Fibroblast of lung (primary cell): Measurements from ENCODE around the gene CFAP74. TPM values are rescaled to one million over a fixed set of nuclear protein-coding genes. Genes with fewer than 3 reads are reported as not detected.

Source experiments
- DNase-seq, 2 donors: peaks; one replicate each; pipeline versions ENCODE4 v3.0.0 to v3.0.0-alpha.2; 2010; ENCODE audit warnings: low read depth in 2 of 2
- H2AFZ ChIP-seq: 2 replicates; pipeline ENCODE4 v1.5.1; 2012; ENCODE audit warnings: low read length, control low read depth, inconsistent platforms
- H3K27ac ChIP-seq: 2 replicates; pipeline ENCODE4 v1.5.1; 2011; ENCODE audit warnings: low read length, control low read depth; ENCODE audit not compliant: insufficient read depth
- H3K27me3 ChIP-seq: 2 replicates; pipeline ENCODE4 v1.5.1; 2011; ENCODE audit warnings: mild to moderate bottlenecking, low read length; ENCODE audit not compliant: control insufficient read depth, insufficient read depth
- H3K36me3 ChIP-seq: 2 replicates; pipeline ENCODE4 v1.5.1; 2011; ENCODE audit warnings: low read length; ENCODE audit not compliant: control insufficient read depth, insufficient read depth
- H3K4me1 ChIP-seq: 2 replicates; pipeline ENCODE4 v1.5.1; 2011; ENCODE audit warnings: low read length; ENCODE audit not compliant: control insufficient read depth, insufficient read depth; ENCODE audit errors: extremely low read depth
- H3K4me2 ChIP-seq: 2 replicates; pipeline ENCODE4 v1.5.1; 2011; ENCODE audit warnings: low read length, control low read depth; ENCODE audit not compliant: insufficient read depth; ENCODE audit errors: extremely low read depth
- H3K4me3 ChIP-seq, 4 experiments: fragments of 200-600 bp in 1 of 4; sonication (generic) in 1 of 4; replicated peaks in 1 of 4; 2 replicates each; pipeline ENCODE4 v1.5.1; 2011 to 2016; ENCODE audit warnings: low read length in 4 of 4, low read depth in 3 of 4, mild to moderate bottlenecking in 3 of 4, control low read depth in 2 of 4, inconsistent platforms in 1 of 4, mixed read lengths in 1 of 4; ENCODE audit not compliant: insufficient read depth in 1 of 4; ENCODE audit errors: control extremely low read depth in 1 of 4
- H3K79me2 ChIP-seq: 2 replicates; pipeline ENCODE4 v1.5.1; 2012; ENCODE audit warnings: mild to moderate bottlenecking, low read length, inconsistent platforms; ENCODE audit not compliant: control insufficient read depth, insufficient read depth
- H3K9ac ChIP-seq: 2 replicates; pipeline ENCODE4 v1.5.1; 2011; ENCODE audit warnings: mild to moderate bottlenecking, low read length, control low read depth; ENCODE audit not compliant: insufficient read depth
- H3K9me3 ChIP-seq: 2 replicates; pipeline ENCODE4 v1.5.1; 2012; ENCODE audit warnings: low read depth, low read length; ENCODE audit not compliant: control insufficient read depth, insufficient read depth
- H4K20me1 ChIP-seq: 2 replicates; pipeline ENCODE4 v1.5.1; 2011; ENCODE audit warnings: low read length; ENCODE audit not compliant: control insufficient read depth, insufficient read depth; ENCODE audit errors: extremely low read depth
- EZH2 ChIP-seq: IDR thresholded peaks from 2 replicates; pipeline ENCODE4 v1.5.1; 2012; ENCODE audit warnings: low read length, control low read depth, mild to moderate bottlenecking; ENCODE audit errors: missing control alignments
- polyA plus RNA-seq, 2 donors: library from polyadenylated mRNA; depleted of rRNA in 1 of 2; stranded (reverse) in 1 of 2; unstranded in 1 of 2; fragments of >200 nt; gene quantifications; 2 replicates each; pipeline ENCODE4 v1.2.1, GENCODE V29; 2011 to 2012; ENCODE audit warnings: missing spikeins in 1 of 2
- total RNA-seq: library from RNA; depleted of rRNA; stranded (reverse); fragments of >200 nt; gene quantifications from 2 replicates; pipeline ENCODE4 v1.2.1, GENCODE V29; 2014
- TF ChIP-seq, protein P1 (sequence below), 2 donors: IDR thresholded peaks in 1 of 2; conservative IDR thresholded peaks in 1 of 2; 1 replicate in 1 of 2; 2 replicates in 1 of 2; pipeline ENCODE4 v1.5.1; 2011 to 2012; ENCODE audit warnings: low read length in 2 of 2, control low read depth in 1 of 2, inconsistent platforms in 1 of 2, low read depth in 1 of 2, mild to moderate bottlenecking in 1 of 2

Gene CFAP74
- total and polyA plus RNA-seq, 2 donors (not counting 1 experiment from before 2014, with no cell fraction given): not detected

DNA sequence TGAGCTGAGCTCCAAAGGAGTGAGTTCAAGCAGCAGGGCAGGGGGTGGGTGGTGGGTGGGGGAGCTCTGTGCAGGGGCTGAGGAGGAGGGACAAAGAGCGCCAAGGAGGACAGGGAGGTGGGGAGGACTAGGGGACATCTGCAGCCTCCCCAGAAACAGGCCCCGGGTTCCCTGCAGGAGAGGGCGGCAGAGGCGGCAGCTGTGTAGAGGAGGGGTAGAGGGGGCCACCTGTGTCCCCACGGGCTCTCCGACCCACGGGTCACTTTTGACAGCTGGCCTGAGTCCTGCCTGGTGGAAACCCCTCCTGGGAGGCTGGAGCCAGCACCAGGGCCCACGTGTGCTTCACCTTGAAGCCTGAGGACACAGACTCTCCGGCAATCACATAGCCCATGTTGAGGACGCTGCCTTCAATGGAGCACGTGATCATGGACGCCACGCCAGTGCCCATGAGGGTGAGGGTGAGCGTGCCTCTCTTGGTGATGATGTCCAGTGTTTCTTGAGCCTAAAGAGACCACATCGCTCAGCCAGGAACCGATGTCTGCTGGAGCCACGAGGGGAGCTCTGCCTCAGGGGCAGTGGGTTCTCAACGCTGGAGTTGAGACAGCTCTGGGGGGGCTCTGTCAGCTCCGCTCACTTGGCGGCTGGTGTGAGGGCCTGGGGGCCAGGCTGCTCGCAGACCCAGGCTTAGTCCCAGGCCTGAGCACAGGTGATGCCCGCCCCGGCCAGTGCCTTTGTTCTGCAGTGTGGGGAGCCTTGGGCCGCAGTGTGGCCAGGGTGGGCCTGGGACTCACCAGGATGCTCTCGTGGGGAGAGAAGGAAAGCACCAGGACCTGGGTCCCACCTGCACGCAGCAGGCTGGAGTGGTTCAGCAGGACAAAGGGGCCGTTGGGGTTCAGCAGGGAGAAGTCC, 77.9 kb downstream of the CFAP74 start:
- Histone ChIP-seq H3K36me3 (no peaks in the 10 kb centered on the region), H3K4me2 (no peak overlapping the region), H4K20me1 (no peaks in the 10 kb centered on the region), H3K79me2 (no peaks in the 10 kb centered on the region), H3K27ac (no peak overlapping the region), H3K9me3 (no peaks in the 10 kb centered on the region), H2AFZ (no peak overlapping the region), H3K4me1 (no peaks in the 10 kb centered on the region), H3K9ac (no peak overlapping the region), H3K27me3 (no peaks in the 10 kb centered on the region), H3K4me3 (no peak overlapping the region)
- no peak for TF ChIP-seq EZH2
- TF ChIP-seq, protein P1, sequence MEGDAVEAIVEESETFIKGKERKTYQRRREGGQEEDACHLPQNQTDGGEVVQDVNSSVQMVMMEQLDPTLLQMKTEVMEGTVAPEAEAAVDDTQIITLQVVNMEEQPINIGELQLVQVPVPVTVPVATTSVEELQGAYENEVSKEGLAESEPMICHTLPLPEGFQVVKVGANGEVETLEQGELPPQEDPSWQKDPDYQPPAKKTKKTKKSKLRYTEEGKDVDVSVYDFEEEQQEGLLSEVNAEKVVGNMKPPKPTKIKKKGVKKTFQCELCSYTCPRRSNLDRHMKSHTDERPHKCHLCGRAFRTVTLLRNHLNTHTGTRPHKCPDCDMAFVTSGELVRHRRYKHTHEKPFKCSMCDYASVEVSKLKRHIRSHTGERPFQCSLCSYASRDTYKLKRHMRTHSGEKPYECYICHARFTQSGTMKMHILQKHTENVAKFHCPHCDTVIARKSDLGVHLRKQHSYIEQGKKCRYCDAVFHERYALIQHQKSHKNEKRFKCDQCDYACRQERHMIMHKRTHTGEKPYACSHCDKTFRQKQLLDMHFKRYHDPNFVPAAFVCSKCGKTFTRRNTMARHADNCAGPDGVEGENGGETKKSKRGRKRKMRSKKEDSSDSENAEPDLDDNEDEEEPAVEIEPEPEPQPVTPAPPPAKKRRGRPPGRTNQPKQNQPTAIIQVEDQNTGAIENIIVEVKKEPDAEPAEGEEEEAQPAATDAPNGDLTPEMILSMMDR (conservative IDR thresholded peaks at IDR 0.05 in 1 of 2, IDR thresholded peaks at IDR 0.05 in 1 of 2; ENCODE audit: low read depth in 1 of 2, low read length in 2 of 2): no peak
- DNase-seq: no peak

DNA sequence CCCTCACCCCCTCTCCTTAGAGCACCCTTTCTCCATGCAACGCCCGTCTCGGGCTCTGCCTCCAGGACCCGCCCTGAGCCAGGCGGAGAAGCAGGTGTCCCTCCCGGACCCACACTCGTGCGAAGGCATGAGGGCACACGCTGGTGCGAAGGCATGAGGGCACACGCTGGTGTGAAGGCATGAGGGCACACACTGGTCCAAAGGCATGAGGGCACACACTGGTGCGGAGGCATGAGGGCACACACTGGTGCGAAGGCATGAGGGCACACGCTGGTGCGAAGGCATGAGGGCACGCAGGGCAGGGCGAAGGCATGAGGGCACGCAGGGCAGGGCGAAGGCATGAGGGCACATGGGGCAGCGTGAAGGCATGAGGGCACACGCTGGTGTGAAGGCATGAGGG, 78.7 kb downstream of the CFAP74 start:
- no peak overlapping the region for H3K27ac ChIP-seq
- H3K9me3 ChIP-seq: no peaks in the 10 kb centered on the region
- no peaks in the 10 kb centered on the region for H3K27me3 ChIP-seq
- no peaks in the 10 kb centered on the region for H3K4me1 ChIP-seq
- H3K9ac ChIP-seq: no peak overlapping the region
- H3K4me3 ChIP-seq: no peak overlapping the region
- no peak overlapping the region for H2AFZ ChIP-seq
- H3K4me2 ChIP-seq: no peak overlapping the region
- H4K20me1 ChIP-seq: no peaks in the 10 kb centered on the region
- no peak for DNase-seq
- no peaks in the 10 kb centered on the region for H3K36me3 ChIP-seq
- TF ChIP-seq, protein P1 (conservative IDR thresholded peaks at IDR 0.05 in 1 of 2, IDR thresholded peaks at IDR 0.05 in 1 of 2; ENCODE audit: low read depth in 1 of 2, low read length in 2 of 2): no peak
- no peak for TF ChIP-seq EZH2
- no peaks in the 10 kb centered on the region for H3K79me2 ChIP-seq

DNA sequence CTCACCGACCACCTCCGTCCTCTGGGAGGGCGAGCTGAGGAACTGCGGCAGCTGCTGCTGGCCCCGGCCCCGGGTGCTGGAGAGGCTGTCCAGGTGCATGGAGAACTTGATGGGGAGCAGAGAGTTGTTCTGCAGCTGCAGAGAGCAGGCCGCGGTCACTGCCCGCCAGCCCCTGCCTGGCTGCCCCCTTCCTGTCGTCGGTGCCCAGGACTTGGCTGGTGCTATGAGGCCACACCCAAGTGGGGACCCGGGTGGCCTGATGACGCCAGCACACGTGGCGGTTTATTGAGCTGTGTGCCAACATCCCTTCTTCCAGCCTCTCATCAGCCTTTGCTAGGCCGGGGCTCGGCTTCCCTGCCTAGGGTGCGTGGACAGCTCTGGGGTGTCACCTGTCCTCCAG, 79.2 kb downstream of the CFAP74 start:
- TF ChIP-seq, protein P1 (conservative IDR thresholded peaks at IDR 0.05 in 1 of 2, IDR thresholded peaks at IDR 0.05 in 1 of 2; ENCODE audit: low read depth in 1 of 2, low read length in 2 of 2): no peak
- no peak for TF ChIP-seq EZH2
- Histone ChIP-seq H3K27me3 (no peaks in the 10 kb centered on the region), H3K36me3 (no peaks in the 10 kb centered on the region), H3K9ac (no peak overlapping the region), H2AFZ (no peak overlapping the region), H3K4me2 (no peak overlapping the region), H3K27ac (no peak overlapping the region), H4K20me1 (no peaks in the 10 kb centered on the region), H3K79me2 (no peaks in the 10 kb centered on the region), H3K9me3 (no peaks in the 10 kb centered on the region), H3K4me3 (no peak overlapping the region), H3K4me1 (no peaks in the 10 kb centered on the region)
- no peak for DNase-seq
